SK-MEL-5 (cell line): Measurements from ENCODE around the gene GMDS. TPM values are rescaled to one million over a fixed set of nuclear protein-coding genes. Genes with fewer than 3 reads are reported as not detected.
A peak's percentile ranks its signal among the peaks of the same experiment; 100 is the strongest.
"Not testable (repeated sequence)": the region's sequence is repeated elsewhere in the genome, so short reads cannot be mapped to it uniquely, and the experiment has no call there.

ENCODE experiments used
- DNase-seq: peaks from one replicate; pipeline ENCODE4 v3.0.0-alpha.2; 2016; ENCODE audit warnings: low read depth, low spot score
- in situ Hi-C: cut with HindIII; loops from 2 replicates; pipeline ENCODE4 v1.10.0; 2016; ENCODE audit warnings: low sequenced_read_pairs, high pct_unique_total_duplicates, low pct_unique_long_range_greater_than_20kb
- total RNA-seq: library from RNA; depleted of rRNA; stranded (reverse); fragments of >200 nt; shearing (Covaris generic); gene quantifications from 2 replicates; pipeline ENCODE4 v1.2.3, GENCODE V29; 2014

Gene GMDS
- total RNA-seq, 1 experiment from 2014 or later: 23.6 TPM

DNA sequence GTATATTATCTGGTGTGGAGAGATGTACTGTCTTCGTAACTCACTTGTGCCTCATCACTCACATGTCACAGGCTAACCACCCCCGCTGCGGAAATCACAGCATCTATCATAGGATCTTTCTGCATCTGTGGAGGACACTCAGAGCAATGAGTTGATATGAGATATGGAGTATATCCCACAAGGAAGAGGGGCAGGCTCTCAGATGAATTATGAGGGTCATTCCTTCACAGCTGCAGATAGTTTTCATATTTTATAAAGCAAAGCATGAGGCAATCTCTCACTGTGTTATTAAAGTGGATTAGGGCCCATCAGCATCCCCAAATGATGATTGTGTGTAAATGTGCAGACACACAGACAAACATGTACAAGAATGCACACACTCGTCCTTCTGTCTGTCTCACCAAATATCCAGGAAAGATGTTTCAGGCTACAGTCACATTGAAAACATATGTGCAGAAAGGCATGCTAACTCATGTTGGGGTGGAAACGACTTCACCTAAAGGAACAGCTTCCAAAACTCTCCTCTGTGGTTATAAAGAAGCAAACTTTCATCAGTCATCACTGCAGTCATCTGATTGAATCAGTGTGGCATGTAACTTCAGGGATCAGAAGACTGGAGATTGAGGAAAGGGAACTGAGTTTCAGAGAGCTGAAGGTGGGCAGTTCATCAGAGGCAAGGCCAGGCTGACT, 471.0 kb downstream of the GMDS start:
- DNase-seq: no peak
- in situ Hi-C loops: no loop called here

GRCh38 chr6:1773700-1774099, 471.7 kb downstream of the GMDS start:
- in situ Hi-C loops: no loop called here
- no peak for DNase-seq

DNA sequence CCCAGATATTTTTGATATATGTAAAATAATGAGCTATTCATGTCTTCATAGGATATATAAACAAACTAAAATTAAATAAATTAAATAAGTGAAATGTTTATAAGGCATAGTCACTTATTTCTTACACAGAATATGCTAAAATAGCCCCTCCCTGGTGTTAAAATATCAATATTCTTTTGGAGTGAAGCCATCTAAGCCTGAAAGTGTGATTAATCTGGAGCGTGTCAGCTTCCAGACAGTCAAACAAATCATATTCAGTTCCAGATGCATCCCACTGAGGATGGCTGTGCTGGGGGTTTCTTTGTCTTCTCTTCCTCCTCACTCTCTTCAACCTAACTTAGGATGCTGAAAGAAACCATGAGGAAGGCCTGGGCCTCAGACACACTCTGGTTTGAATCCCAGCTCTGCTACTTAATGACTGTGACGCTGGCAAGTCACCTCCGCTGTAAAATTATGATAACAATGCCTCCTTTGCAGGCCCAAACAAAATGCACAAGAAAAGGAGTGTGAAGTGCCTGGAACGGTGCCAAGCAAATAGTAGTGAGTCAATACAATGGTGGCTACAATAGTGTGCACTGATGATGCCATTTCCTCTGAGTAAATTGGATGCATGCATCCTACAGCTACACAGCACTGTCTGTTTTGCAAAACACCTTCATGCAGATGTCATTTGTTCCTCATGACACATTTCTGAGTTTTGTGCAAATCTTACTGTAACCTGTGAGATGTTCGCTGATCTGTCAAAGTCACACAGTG, 474.3 kb downstream of the GMDS start:
- in situ Hi-C loops: no loop called here

GRCh38 chr6:1770435-1770843, 475.0 kb downstream of the GMDS start:
- DNase-seq: no peak
- in situ Hi-C loops: no loop called here

More for the DNA sequence above, 474.3 kb downstream of the GMDS start:
- DNase-seq: no peak

GRCh38 chr6:1767481-1768246, 477.7 kb downstream of the GMDS start:
- in situ Hi-C loops: no loop called here
- no peak for DNase-seq

DNA sequence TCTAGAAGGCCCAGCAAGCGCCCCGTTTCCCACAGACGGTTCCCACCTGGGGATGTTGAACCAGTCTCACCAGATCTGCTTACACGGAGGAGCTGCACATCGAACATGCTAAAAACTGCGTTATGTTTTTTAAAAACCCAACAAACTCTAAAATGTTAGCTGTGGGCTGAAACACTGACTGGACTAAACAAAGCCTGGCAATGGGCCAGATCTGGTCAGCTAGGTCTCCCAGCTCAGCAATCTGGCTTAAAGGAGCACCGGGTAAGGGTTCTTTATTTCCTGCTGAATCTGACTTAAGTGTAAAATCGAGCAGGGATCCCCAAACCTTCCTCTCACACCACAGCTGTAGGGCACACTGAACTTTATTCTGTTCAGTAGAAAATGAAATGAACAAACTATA, 478.8 kb downstream of the GMDS start:
- in situ Hi-C loops: no loop called here
- no peak for DNase-seq

DNA sequence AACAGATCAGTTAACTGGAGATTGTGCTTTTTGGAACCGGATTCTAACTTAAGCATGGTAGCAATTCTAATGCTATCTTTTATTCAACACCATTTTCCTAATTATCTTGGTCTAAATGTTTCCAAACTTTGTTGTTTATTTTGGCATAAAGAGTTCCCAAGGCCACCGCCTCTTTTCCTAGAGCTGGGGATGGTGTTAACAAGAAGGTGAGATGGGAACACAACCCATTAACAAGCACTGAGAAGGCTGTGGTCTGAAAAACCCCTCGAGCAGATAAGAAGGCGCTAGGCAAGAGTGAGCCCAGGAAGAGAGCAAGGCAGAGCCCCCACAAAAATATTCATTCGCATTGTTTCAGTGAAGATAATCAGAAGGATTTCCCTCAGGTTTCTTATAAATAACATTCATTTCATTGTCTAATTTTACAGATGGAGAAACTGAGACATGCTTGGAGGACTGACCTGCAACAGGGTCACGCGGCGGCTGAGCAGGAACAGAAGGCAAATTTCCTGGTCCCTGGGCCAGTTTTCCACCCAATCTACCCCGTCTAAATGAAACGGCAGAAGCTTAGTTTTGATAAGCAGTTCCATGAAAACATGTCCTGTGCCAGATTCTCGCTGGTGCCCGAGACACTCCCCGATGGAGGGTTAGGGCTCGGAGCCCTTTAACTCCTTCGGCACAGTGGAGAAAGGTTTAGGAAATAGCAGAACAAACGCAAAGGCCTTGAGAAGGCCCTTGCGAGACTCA, 480.1 kb downstream of the GMDS start:
- no peak for DNase-seq
- in situ Hi-C loops: no loop called here

DNA sequence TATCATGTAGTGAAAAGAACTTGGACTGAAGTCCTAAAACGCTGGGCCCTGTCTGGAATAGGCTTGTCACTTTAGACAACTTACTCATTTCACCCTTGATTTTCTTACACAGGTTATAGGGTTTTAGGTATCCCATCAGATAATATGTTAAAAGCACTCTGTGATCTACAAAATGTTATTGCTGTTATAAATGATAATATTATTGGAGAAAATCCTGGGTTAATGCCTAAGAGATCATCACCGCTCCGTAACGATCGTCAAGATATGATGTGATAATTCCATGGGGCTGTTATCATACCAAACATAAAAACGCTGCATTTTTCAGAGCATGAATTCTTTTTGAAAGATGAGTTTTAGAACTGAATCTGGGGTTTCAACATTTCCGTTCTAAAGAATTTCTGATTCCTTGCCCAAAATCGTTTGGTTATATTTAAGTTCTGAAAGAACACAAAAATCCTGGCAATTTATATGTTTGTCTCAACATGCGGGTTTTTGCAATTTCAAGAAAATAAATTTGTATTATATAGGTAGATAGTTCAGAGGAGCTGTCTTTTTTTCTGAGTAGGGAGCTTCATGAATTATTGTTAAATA, 480.9 kb downstream of the GMDS start:
- DNase-seq: no peak
- in situ Hi-C loops: no loop called here

GRCh38 chr6:1763404-1763803, 482.0 kb downstream of the GMDS start:
- DNase-seq: no peak
- in situ Hi-C loops: no loop called here

DNA sequence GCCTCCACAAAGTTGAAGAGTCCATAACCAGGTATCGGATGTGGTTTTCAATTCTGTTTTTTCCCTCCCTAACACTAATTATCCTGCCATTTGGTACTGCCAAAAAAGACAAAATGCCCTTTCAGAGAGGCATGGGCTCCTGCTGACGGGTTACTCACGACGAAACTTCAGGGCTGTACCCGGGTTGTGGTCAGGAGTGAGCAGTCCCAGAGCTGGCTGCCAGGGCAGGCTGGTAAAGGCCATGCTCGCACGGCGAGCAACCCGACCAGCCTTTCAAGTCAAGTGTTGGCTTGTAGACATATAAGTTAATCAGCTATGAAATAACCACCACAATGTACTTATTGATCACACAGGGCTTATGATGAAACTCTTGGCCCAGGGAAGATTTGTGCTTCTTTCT, 483.2 kb downstream of the GMDS start:
- in situ Hi-C loops: no loop called here
- DNase-seq: peak; percentile 96

DNA sequence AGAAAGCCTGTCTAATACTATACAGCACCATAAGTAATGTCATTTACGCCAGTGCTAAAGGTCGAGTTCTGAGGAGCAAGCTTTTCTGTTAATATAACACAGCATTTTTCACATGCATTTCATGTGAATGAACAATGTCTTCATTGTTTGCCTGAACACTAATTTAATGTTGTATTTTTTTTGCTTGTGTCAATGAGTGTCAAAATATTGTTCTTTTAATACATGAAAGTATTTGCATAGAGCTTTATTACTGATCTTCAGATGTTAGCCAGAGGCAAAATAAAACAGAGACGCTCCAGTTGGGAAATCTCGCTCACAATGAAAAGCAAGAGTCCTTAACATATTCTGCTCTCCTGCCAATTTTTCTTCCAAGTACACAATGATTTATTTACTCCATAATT, 483.9 kb downstream of the GMDS start:
- in situ Hi-C loops: no loop called here
- DNase-seq: peak; percentile 98

- peak; percentile 87 for DNase-seq
- in situ Hi-C loops: no loop called here
Observed at GRCh38 chr6:1760876-1761275, 484.5 kb downstream of the GMDS start.

DNA sequence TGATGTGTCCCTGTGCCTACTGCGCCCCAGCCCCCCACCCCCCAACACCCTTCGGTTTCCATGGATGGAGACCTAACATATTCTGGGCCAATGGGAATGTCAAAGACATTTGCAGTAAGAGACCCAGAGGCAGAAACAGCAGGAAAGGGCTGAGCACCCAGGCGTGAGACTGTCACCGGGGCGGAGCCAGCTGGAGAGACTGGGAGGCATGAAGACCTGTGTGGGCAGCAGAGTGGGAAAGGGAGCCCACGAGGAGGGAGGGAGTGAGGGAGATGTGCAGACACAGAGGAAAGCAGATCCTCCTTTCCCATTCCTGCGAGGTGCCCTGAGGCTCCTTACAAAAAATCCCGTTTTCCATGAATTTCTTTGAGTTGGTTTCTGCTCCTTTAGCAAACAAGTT, 485.5 kb downstream of the GMDS start:
- in situ Hi-C loops: no loop called here
- no peak for DNase-seq

DNA sequence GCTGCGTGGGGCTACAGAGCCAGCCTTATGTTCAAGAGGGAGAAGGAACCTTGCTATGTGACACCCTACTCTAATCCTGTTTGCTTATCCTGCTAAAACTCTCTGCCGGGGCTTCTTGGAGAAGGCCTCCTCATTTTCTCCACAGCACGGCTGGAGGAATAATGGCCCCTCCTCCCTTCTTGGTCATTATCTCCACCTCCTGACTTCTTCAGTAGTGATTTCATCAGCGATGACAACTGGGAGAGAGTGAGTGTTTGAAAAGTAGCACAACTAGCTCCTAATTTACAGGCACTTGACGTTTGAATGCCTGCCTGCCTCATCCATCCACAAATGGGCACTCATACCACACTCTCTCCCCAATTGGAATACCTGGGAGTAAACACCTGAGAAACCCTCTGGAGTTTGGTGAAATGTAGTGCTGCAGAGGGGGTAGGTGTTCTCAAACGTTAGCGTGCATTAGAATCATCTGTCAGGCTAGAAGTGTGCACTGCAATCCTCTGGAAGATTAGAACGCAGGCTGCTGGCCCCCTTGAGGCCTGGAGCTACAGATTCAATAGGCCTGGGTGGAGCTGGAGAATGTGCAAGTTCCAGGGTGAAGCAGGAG, 487.2 kb downstream of the GMDS start:
- in situ Hi-C loops: no loop called here
- DNase-seq: no peak

- no peak for DNase-seq
- in situ Hi-C loops: no loop called here
Observed at GRCh38 chr6:1757131-1757530, 488.3 kb downstream of the GMDS start.

DNA sequence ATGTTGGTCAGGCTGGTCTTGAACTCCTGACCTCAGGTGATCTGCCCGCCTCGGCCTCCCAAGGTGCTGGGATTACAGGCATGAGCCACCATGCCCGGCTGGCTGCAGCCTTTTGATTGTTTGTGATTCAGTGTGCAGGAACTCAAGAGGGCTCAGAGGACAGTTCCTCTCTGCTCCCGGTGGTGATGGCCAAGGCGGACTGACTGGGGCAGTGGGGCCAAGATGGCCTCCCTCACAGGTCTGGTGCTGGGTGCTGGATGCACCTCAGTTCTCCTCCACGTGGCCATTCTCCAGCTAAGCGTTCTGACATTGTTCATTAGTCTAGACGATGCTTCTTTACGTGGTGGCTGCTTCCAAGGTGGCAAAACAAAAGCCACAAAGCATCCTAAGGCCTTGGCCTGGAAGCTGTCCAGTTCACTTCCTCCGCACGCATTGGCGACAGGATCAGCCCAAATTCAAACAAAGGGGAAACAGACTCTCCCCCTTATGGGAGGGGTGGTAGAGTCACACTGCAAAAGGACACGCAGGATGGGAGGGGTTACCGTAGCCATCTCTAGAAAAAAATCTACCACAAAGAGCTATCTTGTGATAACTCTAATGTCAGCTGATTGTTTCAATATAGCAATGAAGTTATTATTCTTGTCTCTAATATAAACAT, 488.8 kb downstream of the GMDS start:
- DNase-seq: no peak
- in situ Hi-C loops: no loop called here

DNA sequence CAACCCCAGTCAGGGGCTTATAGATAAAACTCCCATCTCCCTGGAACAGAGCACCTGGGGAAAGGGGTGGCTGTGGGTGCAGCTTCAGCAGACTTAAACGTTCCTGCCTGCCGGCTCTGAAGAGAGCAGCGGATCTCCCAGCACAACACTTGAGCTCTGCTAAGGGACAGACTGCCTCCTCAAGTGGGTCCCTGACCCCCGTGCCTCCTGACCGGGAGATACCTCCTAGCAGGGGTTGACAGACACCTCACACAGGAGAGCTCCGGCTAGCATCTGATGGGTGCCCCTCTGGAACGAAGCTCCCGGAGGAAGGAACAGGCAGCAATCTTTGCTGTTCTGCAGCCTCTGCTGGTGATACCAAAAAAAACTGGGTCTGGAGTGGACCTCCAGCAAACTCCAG, 494.3 kb downstream of the GMDS start:
- in situ Hi-C loops, DNase-seq: not testable (repeated sequence)
